ENCODE measurements around the gene HES4.
"Not testable (repeated sequence)": the region's sequence is repeated elsewhere in the genome, so short reads cannot be mapped to it uniquely, and the experiment has no call there.

The HES4 gene

DNA sequence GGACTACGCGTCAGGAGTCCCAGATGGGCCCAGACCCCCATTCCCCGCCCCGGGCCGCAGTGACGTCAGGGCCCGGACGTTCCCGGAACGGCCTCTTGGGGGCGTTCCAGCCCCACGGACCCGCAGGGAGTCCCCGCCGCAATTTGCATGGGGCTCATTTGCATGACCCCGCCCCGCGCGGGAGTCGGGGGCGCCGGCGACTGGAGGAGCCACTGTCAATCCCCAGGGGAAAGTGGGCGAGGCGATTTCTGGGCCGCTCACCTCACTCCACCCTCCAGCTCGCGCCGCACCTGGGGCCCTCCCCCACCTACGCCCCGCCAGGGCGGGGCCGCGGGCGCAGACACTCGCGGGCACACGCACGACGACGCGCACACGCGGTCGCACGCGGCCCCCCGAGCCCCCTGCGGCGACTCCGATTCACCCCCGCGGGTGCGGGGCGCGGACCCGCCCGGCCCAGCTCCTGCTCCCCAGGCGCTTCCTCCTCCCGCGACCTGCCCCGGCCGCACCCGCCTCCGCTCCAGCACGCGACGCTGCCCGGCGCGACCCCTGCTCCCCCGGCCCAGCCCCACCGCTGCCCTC lies 33.2 kb upstream of the HES4 start:
- DNase-seq = peak; percentile 72 to 88

DNA sequence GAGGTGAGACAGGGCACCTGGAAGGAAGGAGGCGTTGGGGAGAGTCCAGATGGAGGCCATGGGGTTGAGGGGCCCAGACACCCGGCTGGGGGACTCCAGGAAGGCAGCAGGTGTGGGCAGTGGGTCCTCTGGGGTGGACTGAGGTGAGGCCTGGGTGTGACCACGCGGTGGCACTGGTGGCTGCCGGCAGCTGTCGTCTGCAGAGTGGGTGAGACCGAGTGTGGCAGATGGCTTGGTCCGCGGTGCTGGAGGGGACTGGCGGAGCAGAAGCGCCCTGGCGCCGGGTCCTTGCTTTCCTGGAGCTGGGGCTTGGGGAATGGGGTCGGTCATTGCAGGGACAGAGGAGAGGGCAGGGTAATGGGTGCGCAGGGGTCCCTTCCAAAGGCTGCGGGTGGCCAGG lies 32.5 kb upstream of the HES4 start:
- DNase-seq = no peak

DNA sequence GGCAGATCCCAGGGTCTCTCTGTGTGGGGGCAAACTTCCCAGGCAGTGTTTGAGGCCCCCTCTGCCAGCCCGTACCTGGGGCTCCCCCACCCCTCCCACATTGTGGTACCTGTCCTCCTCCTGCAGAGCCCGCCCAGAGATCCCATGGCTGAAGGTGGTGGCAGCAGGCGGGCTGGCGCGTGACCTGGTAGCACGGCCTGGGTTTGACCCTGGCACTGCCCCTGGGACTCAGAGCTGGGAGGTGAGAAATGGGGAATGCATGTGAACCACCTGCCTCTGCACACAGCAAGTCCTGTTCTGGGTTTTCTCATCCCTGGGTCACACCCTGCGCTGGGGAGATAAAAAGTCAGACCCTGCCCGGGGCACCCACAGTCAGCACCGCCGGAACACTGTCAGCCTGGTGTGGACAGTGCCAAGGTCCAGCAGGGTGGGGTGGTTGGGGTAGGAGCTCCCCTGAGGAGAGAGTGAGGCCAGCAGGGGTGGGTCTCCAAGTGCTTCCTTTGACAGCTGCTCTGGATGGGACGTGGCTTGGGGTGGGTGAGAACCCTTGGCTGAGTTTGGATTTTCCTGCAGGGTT lies 31.9 kb upstream of the HES4 start:
- no peak for DNase-seq

DNA sequence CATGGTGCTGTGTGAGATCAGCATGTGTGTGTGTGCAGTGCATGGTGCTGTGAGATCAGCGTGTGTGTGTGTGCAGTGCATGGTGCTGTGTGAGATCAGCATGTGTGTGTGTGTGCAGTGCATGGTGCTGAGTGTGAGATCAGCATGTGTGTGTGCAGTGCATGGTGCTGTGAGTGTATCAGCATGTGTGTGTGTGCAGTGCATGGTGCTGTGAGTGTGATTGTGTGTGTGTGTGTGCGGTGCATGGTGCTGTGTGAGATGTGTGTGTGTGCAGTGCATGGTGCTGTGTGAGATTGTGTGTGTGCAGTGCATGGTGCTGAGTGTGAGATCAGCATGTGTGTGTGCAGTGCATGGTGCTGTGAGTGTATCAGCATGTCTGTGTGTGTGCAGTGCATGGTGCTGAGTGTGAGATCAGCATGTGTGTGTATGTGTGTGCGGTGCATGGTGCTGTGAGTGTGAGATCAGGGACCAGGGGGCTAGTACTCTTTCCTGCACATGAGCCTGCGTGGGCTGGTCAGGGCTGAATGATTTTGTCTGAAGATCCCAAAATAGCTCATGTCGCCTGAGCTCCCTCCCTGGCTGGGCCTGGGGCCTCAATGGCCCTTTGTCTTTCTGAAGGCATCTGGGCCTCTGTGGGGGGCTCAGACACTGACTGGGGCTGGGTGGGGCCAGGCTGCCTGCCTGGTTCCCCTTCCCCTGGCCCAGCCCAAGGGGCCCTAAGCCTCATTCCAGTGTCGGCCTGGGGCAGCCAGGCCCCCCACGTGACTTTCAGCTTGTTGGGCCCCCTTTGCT lies 31.2 kb upstream of the HES4 start:
- not testable (repeated sequence) for DNase-seq

DNA sequence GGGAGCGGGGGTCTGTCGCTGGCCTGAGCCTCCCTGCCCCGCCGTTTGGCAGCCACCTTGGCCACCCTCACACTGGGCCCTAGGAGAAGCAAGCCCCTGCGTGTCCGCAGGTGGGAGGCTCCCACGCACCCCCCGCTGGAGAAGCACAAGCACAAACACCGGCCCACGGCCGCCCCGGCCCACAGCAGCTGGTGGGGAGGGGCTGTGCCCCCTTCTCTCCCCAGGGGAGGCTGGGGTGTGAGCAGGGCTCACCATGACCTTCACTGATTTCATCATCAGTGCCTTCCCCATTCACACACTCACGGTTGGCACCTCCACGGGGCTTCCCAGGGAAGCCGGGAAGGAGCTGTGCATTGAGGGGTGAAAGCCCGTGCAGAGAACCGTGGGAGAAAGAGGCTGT lies 27.9 kb upstream of the HES4 start:
- no peak for DNase-seq

DNA sequence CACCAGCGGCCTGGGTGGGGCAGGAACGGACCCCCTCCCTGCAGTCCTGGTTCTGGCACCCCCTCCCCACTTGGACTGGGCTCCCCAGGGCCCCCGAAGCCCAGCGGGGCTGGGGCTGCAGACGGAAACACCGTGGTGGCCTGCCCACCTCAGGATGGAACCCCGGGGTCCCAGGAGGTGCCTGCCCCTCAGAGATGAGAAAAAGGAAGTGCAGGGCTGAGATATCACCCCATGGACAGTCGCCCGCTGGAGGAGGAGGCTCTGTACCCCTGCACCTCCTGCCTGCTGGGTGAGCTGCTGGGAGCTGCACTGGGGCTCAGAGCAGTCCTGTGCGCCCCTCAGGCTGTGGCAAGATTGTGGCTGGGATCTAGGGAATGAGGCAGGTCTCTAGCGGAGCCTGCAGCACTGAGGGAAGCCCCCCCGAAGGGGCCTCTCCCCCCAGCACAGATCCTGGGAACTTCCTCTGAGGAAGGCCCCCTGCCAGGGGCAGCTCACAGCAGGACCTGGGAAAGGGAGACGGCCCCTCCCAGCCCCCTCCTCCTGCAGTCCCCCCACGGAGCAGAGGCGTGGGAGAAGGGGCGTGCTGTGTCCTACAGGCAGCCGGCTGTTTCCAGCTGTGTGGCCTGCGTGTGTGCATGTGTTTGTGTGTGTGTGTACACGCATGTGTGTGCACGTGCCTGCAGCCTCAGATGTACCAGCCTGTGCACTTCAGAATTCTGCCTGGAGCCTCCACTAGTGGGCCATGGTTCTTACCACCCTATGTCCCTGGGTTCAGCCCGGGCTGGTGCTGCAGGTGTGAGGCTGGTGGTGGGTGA lies 26.9 kb upstream of the HES4 start:
- no peak for DNase-seq

DNA sequence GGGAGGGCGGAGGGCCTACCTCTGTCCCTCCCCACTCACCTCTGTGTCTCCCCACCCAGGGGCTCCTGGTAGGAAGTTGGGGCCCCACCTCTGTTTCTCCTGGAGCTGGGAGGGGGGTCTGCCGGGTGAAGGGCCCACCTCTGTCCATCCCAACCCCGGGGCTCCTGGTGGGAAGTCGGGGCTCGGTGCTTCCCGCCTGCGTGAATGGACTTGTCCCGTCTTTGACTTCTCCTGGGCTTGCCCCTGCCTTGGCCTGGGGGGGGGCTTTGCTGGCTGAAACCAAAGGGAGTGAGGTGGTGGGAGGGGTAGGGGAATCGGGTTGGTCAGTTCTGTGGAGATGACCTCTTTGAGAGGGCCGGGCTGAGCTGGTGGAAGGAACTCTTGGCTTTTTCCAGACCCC lies 25.8 kb upstream of the HES4 start:
- DNase-seq = no peak

DNA sequence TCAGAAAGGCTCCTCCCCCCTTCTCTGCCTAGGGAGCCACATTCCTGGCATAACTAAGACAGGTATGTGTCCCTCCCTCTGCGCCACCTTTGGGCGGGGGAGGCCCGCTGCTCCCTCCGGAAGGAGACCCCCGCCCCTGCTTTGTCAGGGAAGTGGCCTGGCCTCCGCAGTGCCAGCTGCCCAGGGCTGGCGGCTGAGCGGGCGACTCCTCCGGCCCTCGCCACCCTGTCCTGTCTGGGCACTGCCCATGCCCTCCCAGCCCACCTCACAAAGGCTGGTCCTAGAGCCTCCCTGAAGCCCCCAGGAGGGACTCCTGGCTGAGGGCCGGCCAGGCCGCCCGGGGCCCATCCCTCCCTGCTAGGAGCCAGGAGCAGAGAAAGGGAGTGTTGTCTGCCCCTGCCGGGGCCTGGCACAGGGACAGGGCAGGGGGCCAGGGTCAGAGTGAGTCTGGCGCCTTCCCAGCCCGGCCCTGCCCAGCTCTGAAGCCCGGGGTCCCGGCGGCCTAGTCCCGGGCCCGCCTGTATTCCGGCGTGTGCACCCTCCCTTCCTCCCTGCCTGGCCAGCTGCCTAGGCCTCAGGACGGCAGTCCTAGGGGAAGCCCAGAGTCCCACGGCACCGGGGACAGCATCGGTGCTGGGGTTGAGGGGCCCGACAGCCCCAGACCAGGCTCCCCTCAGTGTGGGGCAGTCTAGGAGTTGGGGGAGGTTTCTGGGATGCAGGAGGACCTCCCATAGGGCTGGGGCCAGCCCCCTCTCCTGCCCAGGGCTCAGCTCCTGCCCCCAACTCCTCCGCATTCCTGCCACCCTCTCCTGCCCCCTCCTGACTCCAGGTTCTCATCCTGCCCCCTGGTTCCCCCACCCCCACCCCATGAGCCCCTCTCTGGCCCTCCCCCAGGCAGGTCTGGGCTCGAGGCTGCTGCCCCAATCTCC lies 25.1 kb upstream of the HES4 start:
- no peak for DNase-seq

DNA sequence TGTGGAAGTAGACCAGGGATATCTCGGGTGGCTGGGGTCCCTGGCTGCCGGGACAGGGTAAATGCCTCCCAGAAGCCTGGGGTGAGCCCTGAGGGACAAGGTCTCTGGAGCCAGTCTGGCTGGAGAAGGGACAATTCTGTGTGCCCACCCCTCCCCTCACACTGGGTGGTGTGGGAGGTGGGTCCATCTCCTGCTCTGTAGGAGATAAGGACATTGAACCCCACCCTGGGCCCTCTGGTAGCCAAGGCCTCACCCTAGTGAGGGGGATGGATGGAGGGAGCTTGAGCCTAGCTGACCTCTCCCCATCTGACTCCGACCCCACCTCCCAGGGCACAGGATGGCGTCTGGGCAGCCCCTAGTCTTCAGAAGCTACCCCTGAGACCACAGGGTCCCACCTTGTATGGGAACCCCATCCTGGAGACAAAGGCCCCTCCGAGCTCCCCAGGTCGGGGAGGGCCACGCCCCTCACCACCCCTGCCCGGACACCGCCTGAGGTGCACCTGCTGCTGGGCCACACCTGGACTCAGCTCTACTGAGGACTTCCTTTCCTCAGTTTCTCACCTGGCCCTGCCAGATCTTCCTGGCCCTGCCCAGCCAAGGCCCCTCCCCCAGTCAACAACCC lies 24.4 kb upstream of the HES4 start:
- no peak for DNase-seq

DNA sequence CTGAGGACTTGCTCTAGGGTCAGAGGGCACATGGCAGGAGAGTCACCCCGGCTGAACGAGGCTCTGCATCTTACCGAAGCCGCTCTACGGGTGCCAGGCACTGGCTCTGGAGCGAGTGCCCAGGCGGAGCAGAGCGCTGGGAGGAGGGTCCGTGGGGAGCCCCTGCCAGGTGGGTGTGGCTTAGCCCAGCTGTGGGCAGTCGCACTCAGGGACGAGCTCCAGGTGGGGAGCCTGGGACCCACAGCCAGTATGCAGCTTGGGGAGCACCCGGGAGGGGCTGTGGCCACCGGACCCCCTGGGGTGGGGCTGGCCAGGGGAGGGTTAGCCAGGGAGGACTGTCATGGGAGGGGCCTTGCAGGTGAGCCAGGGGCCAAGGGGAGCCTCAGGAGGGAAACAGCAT lies 23.8 kb upstream of the HES4 start:
- DNase-seq = no peak

DNA sequence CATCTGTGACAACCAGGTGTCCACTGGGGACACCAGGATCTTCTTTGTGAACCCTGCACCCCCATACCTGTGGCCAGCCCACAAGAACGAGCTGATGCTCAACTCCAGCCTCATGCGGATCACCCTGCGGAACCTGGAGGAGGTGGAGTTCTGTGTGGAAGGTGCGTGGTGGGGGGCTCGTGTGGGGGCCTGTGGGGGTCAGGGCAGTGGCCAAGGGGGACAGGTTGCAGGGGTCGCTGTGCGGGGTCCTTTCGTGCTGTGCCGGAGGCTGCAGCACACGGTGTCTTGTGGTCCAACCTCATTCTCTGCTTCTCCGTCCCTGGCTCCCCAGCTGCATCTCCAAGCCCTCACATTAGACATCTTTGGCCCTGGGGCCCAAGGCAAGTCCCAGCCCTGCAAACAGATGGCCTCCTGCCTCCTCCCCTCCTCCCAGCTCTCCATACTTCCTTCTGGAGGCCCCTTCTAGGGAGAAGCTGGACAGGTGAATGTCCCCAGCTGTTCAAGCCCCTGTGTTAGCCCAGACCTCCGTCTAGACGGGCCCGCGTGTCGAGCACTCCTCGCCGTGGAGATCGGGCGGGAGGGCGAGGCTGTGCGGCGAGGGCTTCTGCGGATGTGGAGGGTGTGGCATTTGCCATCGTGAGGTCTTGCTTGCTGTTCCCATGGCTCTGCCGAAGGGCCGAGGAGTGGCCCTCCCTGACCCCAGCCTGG lies 22.6 kb upstream of the HES4 start:
- DNase-seq = no peak

DNA sequence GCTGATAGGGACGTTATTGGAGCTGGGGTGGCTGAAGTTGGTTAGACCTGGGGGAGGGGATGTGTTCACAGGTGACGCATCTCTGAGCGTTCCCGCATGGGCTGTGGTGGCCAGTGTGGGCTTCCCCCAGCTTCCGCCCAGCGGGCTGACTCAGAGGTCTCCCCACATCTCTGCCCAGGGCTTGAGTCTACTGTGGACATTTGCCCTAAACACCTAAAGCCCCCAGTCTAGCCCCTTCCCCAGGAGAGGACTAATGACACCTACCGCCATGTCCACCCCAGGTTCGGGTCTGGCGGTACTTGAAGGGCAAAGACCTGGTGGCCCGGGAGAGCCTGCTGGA lies 22.0 kb upstream of the HES4 start:
- peak in 1 of 2 donors; percentile 23 for DNase-seq

DNA sequence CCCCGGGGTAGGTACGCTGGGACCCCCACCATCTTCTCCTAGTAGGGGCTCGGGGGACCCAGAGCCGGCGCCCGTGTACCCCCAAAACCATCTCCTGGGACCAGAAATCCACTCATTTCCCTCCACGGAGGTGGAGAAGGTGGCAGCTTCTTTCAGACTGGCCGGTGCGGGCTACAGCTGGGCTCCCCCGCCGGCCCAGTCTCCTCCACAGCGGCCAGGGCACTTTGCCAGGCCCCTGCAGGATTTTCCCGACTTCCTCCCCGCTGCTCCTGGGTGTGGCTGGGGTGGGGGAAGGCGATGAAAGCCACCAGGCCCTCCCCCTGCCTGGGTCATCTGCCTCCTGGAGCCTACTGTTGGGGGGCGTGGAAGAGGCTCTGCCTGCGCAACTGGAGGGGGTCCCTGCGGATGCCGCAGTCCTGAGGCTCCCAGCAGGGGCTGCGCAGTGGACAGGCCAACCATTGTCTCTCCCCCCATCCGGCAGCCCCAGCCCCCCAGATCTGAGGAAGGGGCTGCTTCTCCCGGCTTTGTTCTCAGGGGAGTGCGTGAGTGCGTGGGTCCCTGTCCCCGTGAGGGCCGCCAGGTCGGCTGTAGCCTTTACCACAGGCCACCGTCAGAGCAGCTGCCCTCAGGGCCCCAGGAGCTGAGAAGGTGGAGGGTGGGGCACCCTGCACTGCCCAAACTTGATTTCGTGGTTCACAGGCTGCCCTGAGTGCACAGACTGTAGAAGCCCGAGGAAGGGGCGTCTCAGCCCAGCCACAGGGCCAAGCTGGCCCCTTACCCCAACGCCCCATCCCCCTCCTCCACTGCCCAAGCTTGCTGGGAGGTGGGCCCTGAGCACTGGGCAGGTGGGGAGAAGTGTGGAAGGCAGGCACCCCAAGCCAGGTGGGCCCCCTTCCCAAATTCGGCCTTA lies 21.4 kb upstream of the HES4 start:
- DNase-seq = peak; percentile 86 to 87

DNA sequence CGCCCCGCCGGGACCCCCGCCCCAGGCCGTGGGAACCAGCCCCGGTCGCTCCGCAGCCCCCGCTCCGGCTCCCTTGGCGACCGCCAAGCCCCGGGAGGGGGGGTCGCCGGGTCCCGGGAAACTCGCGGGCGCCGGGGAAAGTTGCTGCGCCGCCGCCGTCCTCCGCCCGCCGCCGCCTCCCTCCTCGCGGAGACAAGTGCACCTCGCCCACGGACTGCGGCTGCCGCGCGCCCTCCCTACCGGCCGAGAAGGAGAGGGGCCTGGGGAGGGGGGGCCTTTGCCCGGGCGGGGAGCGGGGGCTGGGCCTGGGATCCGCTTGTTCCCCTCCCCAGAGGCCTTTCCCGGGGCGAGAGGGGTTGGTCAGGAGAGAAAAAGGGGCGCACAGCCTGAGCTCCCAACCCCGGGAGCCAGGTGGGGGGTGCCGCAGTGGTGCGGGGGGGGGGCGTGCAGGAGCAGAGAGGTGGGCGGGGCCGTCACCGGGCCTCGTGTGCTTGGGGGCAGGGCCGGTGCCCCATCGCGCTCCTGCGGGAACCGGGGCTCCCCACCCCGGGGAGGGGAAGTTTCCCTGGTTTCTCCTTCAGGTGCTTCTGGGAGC lies 20.6 kb upstream of the HES4 start:
- DNase-seq = peak in 1 of 2 donors; percentile 20

DNA sequence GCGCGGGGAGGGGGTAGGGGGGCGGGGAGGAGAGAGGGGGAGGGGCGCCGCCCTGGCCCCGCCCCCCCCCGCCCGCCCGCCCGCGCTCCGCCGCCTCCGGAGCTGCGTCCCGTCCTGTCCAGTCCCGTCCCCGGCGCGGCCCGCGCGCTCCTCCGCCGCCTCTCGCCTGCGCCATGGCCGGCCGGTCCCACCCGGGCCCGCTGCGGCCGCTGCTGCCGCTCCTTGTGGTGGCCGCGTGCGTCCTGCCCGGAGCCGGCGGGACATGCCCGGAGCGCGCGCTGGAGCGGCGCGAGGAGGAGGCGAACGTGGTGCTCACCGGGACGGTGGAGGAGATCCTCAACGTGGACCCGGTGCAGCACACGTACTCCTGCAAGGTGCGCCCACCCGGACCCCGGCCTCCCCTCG lies 20.1 kb upstream of the HES4 start, which contains the start of gene AGRN:
AGRN (plus strand) TSS at position 121 of the 405 bp plus-strand sequence; CDS start at position 174, 53 bp downstream.
- DNase-seq = no peak

DNA sequence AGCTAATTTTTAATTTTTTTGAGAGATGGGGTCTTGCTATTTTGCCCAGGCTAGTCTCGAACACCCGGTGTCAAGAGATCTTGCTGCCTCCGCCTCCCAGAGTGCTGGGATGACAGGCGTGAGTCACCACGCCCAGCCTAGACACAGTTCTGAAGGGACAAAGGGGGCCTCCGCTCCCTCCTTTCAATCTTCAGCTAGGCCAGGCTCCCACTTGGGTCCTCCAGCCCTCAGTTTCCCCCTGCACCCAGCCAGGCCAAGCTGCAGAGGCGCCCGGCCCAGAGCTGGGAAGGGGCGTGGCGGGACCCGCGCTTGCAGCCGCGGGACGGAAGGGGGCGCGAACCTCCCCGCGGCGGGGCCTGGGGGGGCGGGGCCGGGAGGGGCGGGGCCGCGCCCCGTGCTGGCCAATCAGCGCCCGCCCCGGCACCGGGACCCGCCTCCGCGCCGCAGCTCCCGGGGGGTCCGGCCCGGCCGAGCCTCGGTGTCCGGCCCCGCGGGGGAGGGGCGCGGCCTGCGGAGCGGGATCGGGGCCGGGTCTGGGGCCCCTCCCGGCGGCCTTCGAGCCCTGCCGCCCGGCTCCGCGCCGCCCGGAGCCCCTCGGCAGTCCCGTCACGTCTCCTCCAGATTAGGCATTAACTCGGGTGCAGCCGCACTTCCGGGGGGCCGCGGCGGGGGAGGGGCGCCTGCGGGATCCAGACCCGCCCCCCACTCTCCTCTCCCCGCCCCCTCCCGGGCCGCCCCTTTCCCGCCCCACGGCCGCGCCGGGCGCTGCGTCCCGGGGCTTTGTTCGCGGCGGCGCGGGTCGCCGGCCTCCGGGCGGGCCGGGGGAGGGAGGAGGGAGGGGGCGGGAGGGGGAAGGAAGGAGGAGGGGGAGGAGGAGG lies 19.5 kb upstream of the HES4 start:
- DNase-seq = peak; percentile 68 to 86

DNA sequence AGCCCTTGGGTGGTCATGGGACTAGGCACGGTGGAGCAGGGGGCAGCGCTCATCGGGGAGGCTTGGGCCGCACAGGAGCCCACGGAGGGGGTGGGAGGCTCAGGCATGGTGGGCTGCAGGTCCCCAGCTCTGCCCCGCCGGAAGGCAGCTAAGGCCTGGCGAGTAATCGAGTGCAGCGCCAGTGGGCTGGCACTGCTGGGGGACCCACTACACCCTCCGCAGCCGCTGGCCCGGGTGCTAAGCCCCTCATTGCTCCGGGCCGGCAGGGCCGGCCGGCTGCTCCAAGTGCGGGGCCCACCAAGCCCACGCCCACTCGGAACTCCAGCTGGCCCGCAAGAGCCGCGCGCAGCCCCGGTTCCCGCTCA lies 18.4 kb upstream of the HES4 start:
- DNase-seq = not testable (repeated sequence)

All from inflammatory macrophage treated with lipopolysaccharide for 1 hour (primary cell).